Thyroid gland (tissue), 4 donors: Measurements from ENCODE around the gene RAI1.

Experiments used
- CTCF ChIP-seq, 6 experiments: fragments of 200-600 bp in 3 of 6; fragments of 450-650 bp in 3 of 6; sonication (generic) in 3 of 6; IDR thresholded peaks; one replicate each; pipeline ENCODE4 v1.5.1; 2016 to 2019; ENCODE audit warnings: antibody characterized with exemption in 6 of 6, mild to moderate bottlenecking in 2 of 6, inconsistent platforms in 1 of 6, moderate library complexity in 1 of 6
- POLR2A ChIP-seq, 2 donors: fragments of 450-650 bp; IDR thresholded peaks; one replicate each; pipeline ENCODE4 v1.6.1; 2017; ENCODE audit warnings: antibody characterized with exemption in 2 of 2, mild to moderate bottlenecking in 2 of 2, moderate library complexity in 1 of 2

DNA sequence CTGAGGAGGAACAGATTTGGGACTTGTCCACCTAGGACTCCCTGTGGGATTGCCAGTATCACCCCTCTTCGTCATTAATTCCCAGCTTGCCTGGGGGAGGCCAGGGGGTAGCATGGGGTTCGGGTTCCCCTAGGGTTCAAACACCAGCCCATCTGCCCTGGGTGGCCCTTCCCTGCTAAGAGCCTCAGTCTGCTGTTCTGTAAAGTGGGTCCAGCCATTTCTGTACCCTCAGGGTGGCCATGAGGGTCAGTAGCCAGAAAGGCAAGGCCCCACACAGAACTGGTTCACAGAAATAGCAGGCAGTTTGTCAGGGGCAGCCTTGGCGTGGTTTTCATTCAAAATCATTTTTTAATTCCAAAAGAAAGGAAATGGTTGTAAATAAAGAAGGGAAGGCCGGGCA, 62.9 kb downstream of the RAI1 start:
- TF ChIP-seq CTCF (IDR thresholded peaks at IDR 0.05) = no peak
- no peak for TF ChIP-seq POLR2A (IDR thresholded peaks at IDR 0.05)
